B cell (primary cell): Measurements from ENCODE around the gene CRYBG2. TPM values are rescaled to one million over a fixed set of nuclear protein-coding genes. Genes with fewer than 3 reads are reported as not detected.
"Not testable (repeated sequence)": the region's sequence is repeated elsewhere in the genome, so short reads cannot be mapped to it uniquely, and the experiment has no call there.

Source experiments
- ATAC-seq: fragments of 200-7000 bp; cut with Tn5 transposase; one replicate; pipeline ENCODE4 v1.10.0; 2021; ENCODE audit warnings: low read depth, mild to moderate bottlenecking, moderate number of reproducible peaks, moderate library complexity
- CTCF ChIA-PET: fragments of 350-600 bp; sonication (Branson Sonifier 250); formaldehyde crosslinking; loops from one replicate; lab custom pipeline; 2021; ENCODE audit warnings: antibody characterized with exemption, inconsistent platforms; lab: Charles Lee
- POLR2A ChIA-PET: fragments of 350-600 bp; sonication (Branson Sonifier 250); formaldehyde crosslinking; loops from one replicate; lab custom pipeline; 2021; ENCODE audit warnings: antibody characterized with exemption; lab: Charles Lee
- DNase-seq: peaks from one replicate; pipeline ENCODE4 v3.0.0; 2013
- H2AFZ ChIP-seq: 2 replicates; pipeline ENCODE4 v1.6.1; 2012; ENCODE audit warnings: mild to moderate bottlenecking, low read depth, low read length; ENCODE audit not compliant: insufficient read depth, poor library complexity, severe bottlenecking
- H3K27ac ChIP-seq, 2 donors: 1 replicate in 1 of 2; 2 replicates in 1 of 2; pipeline ENCODE4 v1.5.1; 2012 to 2013; ENCODE audit warnings: low read length in 2 of 2, mild to moderate bottlenecking in 2 of 2, moderate library complexity in 1 of 2
- H3K27me3 ChIP-seq, 4 experiments: fragments of 200-600 bp in 1 of 4; sonication (generic) in 1 of 4; replicated peaks in 1 of 4; 1 replicate in 2 of 4; 2 replicates in 2 of 4; pipeline versions ENCODE4 v1.6.1 to v1.7.0; 2013 to 2016; ENCODE audit warnings: low read length in 3 of 4, mild to moderate bottlenecking in 2 of 4, mixed read lengths in 1 of 4, moderate library complexity in 1 of 4; ENCODE audit not compliant: insufficient read depth in 4 of 4, control insufficient read depth in 3 of 4; ENCODE audit errors: control extremely low read depth in 1 of 4
- H3K36me3 ChIP-seq, 2 experiments: replicated peaks in 1 of 2; 1 replicate in 1 of 2; 2 replicates in 1 of 2; pipeline versions ENCODE4 v1.6.1 to v1.7.1; 2013; ENCODE audit warnings: low read length in 1 of 2; ENCODE audit not compliant: insufficient read depth in 2 of 2, control insufficient read depth in 1 of 2; ENCODE audit errors: control extremely low read depth in 1 of 2, extremely low read depth in 1 of 2
- H3K4me1 ChIP-seq, 2 donors: fragments of 200-600 bp in 1 of 2; sonication (generic) in 1 of 2; 1 replicate in 1 of 2; 2 replicates in 1 of 2; pipeline versions ENCODE4 v1.5.1 to v1.6.1; 2013 to 2017; ENCODE audit warnings: low read length in 2 of 2; ENCODE audit not compliant: control insufficient read depth in 2 of 2, insufficient read depth in 2 of 2
- H3K4me2 ChIP-seq: replicated peaks from 2 replicates; pipeline ENCODE3; 2012; ENCODE audit warnings: mild to moderate bottlenecking, low read depth, low read length; ENCODE audit not compliant: poor library complexity, severe bottlenecking
- H3K4me3 ChIP-seq, 5 experiments: fragments of 200-600 bp in 1 of 5; sonication (generic) in 1 of 5; 1 replicate in 3 of 5; 2 replicates in 2 of 5; pipeline versions ENCODE4 v1.5.1 to v1.7.0; 2011 to 2016; ENCODE audit warnings: low read length in 4 of 5, mild to moderate bottlenecking in 4 of 5, low read depth in 2 of 5, control low read depth in 1 of 5, moderate library complexity in 1 of 5; ENCODE audit not compliant: insufficient read depth in 1 of 5; ENCODE audit errors: control extremely low read depth in 1 of 5, extremely low read depth in 1 of 5
- H3K79me2 ChIP-seq: fragments of 200-600 bp; sonication (generic); one replicate; pipeline ENCODE4 v1.6.0; 2016; ENCODE audit warnings: low read length; ENCODE audit not compliant: control insufficient read depth, insufficient read depth
- H3K9ac ChIP-seq: fragments of 200-600 bp; sonication (generic); 2 replicates; pipeline ENCODE4 v1.6.1; 2017; ENCODE audit warnings: mild to moderate bottlenecking, low read length, moderate library complexity
- H3K9me3 ChIP-seq, 3 donors: one replicate each; pipeline versions ENCODE4 v1.6.1 to v1.7.1; 2013; ENCODE audit warnings: low read length in 2 of 3; ENCODE audit not compliant: control insufficient read depth in 2 of 3, insufficient read depth in 1 of 3; ENCODE audit errors: control extremely low read depth in 1 of 3
- H4K20me1 ChIP-seq: 2 replicates; pipeline ENCODE4 v1.6.0; 2012; ENCODE audit warnings: mild to moderate bottlenecking, low read length; ENCODE audit not compliant: insufficient read depth, control insufficient read depth, poor library complexity, severe bottlenecking
- H3K27ac Mint-ChIP-seq: one replicate; pipeline ENCODE4 v1.8.0; 2021; ENCODE audit warnings: mixed read lengths
- H3K27me3 Mint-ChIP-seq: one replicate; pipeline ENCODE4 v1.8.0; 2021; ENCODE audit warnings: mixed read lengths
- H3K4me1 Mint-ChIP-seq: one replicate; pipeline ENCODE4 v1.8.0; 2021; ENCODE audit warnings: mixed read lengths
- H3K4me3 Mint-ChIP-seq: one replicate; pipeline ENCODE4 v1.8.0; 2021; ENCODE audit warnings: mixed read lengths
- H3K9me3 Mint-ChIP-seq: one replicate; pipeline ENCODE4 v1.8.0; 2022; ENCODE audit warnings: mixed read lengths; ENCODE audit not compliant: insufficient read depth
- CTCF ChIP-seq: fragments of 200-600 bp; IDR thresholded peaks from one replicate; pipeline ENCODE4 v1.8.0; 2022; ENCODE audit warnings: antibody characterized with exemption, mild to moderate bottlenecking
- EZH2 ChIP-seq: IDR thresholded peaks from 2 replicates; pipeline ENCODE4 v1.6.1; 2012; ENCODE audit warnings: borderline replicate concordance, low read depth, mild to moderate bottlenecking, moderate library complexity, low read length; ENCODE audit not compliant: insufficient read depth, poor library complexity, severe bottlenecking
- WGBS: methylation state at CpG from one replicate; pipeline ENCODE4 v1.1.5; 2013; ENCODE audit warnings: missing lambda C conversion rate; ENCODE audit not compliant: insufficient coverage; 5-methylcytosine and 5-hydroxymethylcytosine counted together
- intact Hi-C: fragments of 100-400 bp; cut with micrococcal nuclease; formaldehyde crosslinking; loops from one replicate; pipeline ENCODE4 v1.10.0; 2022
- polyA plus RNA-seq: library from polyadenylated mRNA; depleted of rRNA; stranded (reverse); fragments of >200 nt; gene quantifications from 2 replicates; pipeline ENCODE4 v1.2.3, GENCODE V29; 2012
- total RNA-seq, 2 donors: library from RNA; stranded (reverse); fragments of 120-200 nt in 1 of 2; gene quantifications; 1 replicate in 1 of 2; 2 replicates in 1 of 2; pipeline versions ENCODE4 v1.2.3 to v1.2.4, GENCODE V29; 2013 to 2022

Gene CRYBG2
- total and polyA plus RNA-seq, 2 donors (not counting 1 experiment from before 2014, with no cell fraction given): 3.3 to 5.3 TPM

GRCh38 chr1:26330276-26330675 is 23.7 kb downstream of the CRYBG2 start:
- Mint-ChIP-seq H3K4me1 (peaks cover 5% of the 10 kb centered on the region), H3K27me3 (no peaks in the 10 kb centered on the region), H3K9me3 (no peaks in the 10 kb centered on the region), H3K27ac (no peak overlapping the region), H3K4me3 (no peak overlapping the region)
- Histone ChIP-seq H3K27ac (no peak overlapping the region), H2AFZ (no peak overlapping the region), H3K4me1 (peaks cover under 1 to 3% of the 10 kb centered on the region in 2 donors), H3K27me3 (no peaks in the 10 kb centered on the region), H4K20me1 (no peaks in the 10 kb centered on the region), H3K9me3 (no peaks in the 10 kb centered on the region), H3K4me2 (no peak overlapping the region), H3K79me2 (peaks cover 4% of the 10 kb centered on the region), H3K4me3 (no peak overlapping the region), H3K9ac (no peak overlapping the region), H3K36me3 (no peaks in the 10 kb centered on the region)
- DNase-seq (no peak), ATAC-seq (no peak)
- WGBS: 95% methylated on average over 2 of the region's 5 CpGs
- intact Hi-C loops: no loop called here
- CTCF ChIA-PET: interaction anchor here (0.7 to 30.0 kb wide), 3 partner anchors 9 to 70 kb away, joined by 3 to 1400 read pairs (median 7); partner anchors contain the start of gene SH3BGRL3
- TF ChIP-seq EZH2 (no peak), CTCF (no peak)
- POLR2A ChIA-PET: interaction anchor here (0.7 kb wide), 1 partner anchor 213 kb away, joined by 5 read pairs; no protein-coding TSS in a partner anchor

- H3K9me3 ChIP-seq, H3K9me3 Mint-ChIP-seq, H3K27me3 Mint-ChIP-seq, H3K27ac Mint-ChIP-seq, H3K4me3 ChIP-seq, H3K36me3 ChIP-seq, ATAC-seq, H3K9ac ChIP-seq, H3K4me2 ChIP-seq, H3K4me3 Mint-ChIP-seq, H3K27me3 ChIP-seq, H4K20me1 ChIP-seq, DNase-seq, intact Hi-C loops, H3K4me1 ChIP-seq, H3K27ac ChIP-seq, H3K79me2 ChIP-seq, H2AFZ ChIP-seq, H3K4me1 Mint-ChIP-seq: not testable (repeated sequence)
- ChIA-PET CTCF (interaction anchor here (30.0 kb wide), 1 partner anchor 47 kb away, joined by 1400 read pairs; the partner anchor contains the start of gene SH3BGRL3), POLR2A (interaction anchor here (0.7 kb wide), 1 partner anchor 39 kb away, joined by 8 read pairs; no protein-coding TSS in a partner anchor)
- 93% methylated on average over 2 of the region's 4 CpGs for WGBS
Observed at GRCh38 chr1:26329380-26329779, 24.6 kb downstream of the CRYBG2 start.
